OCI-LY1 (cell line): ENCODE data around the gene PANK3.

Source experiments
- H2AFZ ChIP-seq: fragments of 200-600 bp; sonication (generic), shearing (Covaris generic); 2 replicates; pipeline ENCODE4 v1.6.0; 2014; ENCODE audit warnings: antibody characterized with exemption, mild to moderate bottlenecking, low read length
- H3F3A ChIP-seq: fragments of 200-600 bp; sonication (generic), shearing (Covaris generic); 2 replicates; pipeline ENCODE4 v1.6.0; 2014; ENCODE audit warnings: mild to moderate bottlenecking, antibody characterized with exemption, low read length, moderate library complexity; ENCODE audit not compliant: insufficient read depth
- H3K27ac ChIP-seq: fragments of 200-600 bp; sonication (generic); 2 replicates; pipeline ENCODE4 v1.5.1; 2014; ENCODE audit warnings: low read length, mixed run types, mild to moderate bottlenecking, low read depth; ENCODE audit not compliant: poor library complexity, severe bottlenecking
- H3K27me3 ChIP-seq: fragments of 200-600 bp; sonication (generic); 2 replicates; pipeline ENCODE4 v1.6.0; 2014; ENCODE audit warnings: antibody characterized with exemption, mild to moderate bottlenecking, low read length, moderate library complexity; ENCODE audit not compliant: insufficient read depth
- H3K36me3 ChIP-seq: fragments of 200-600 bp; sonication (generic); 2 replicates; pipeline ENCODE4 v1.6.1; 2014; ENCODE audit warnings: mild to moderate bottlenecking, antibody characterized with exemption, low read length, moderate library complexity, mixed read lengths; ENCODE audit not compliant: insufficient read depth
- H3K4me1 ChIP-seq: fragments of 200-600 bp; sonication (generic); 2 replicates; pipeline ENCODE4 v1.5.1; 2014; ENCODE audit warnings: mild to moderate bottlenecking, low read length, moderate library complexity; ENCODE audit not compliant: insufficient read depth, severe bottlenecking
- H3K4me2 ChIP-seq: fragments of 200-600 bp; sonication (generic), shearing (Covaris generic); 2 replicates; pipeline ENCODE4 v1.6.1; 2014; ENCODE audit warnings: low read length
- H3K4me3 ChIP-seq: fragments of 200-600 bp; sonication (generic); 2 replicates; pipeline ENCODE4 v1.5.1; 2014; ENCODE audit warnings: low read length, low read depth, mild to moderate bottlenecking, mixed read lengths; ENCODE audit not compliant: poor library complexity, severe bottlenecking
- H3K79me2 ChIP-seq: fragments of 200-600 bp; shearing (Covaris generic); 2 replicates; pipeline ENCODE4 v1.6.1; 2016; ENCODE audit warnings: mixed run types, low read length, mixed read lengths; ENCODE audit not compliant: insufficient read depth
- H3K9ac ChIP-seq: fragments of 200-600 bp; sonication (generic), shearing (Covaris generic); 2 replicates; pipeline ENCODE4 v1.6.1; 2014; ENCODE audit warnings: mild to moderate bottlenecking, low read length, mixed read lengths
- H3K9me2 ChIP-seq: fragments of 200-600 bp; sonication (generic), shearing (Covaris generic); 2 replicates; pipeline ENCODE4 v1.6.1; 2014; ENCODE audit warnings: low read depth, mild to moderate bottlenecking, low read length, mixed read lengths
- H3K9me3 ChIP-seq: fragments of 200-600 bp; shearing (Covaris generic); 2 replicates; pipeline ENCODE4 v1.6.1; 2014; ENCODE audit warnings: low read length, mixed read lengths
- H4K20me1 ChIP-seq: fragments of 200-600 bp; sonication (generic), shearing (Covaris generic); 2 replicates; pipeline ENCODE4 v1.6.0; 2016; ENCODE audit warnings: mild to moderate bottlenecking, low read length; ENCODE audit not compliant: insufficient read depth
- EZH2 ChIP-seq: fragments of 200-600 bp; sonication (generic), shearing (Covaris generic); IDR thresholded peaks from 2 replicates; pipeline ENCODE4 v1.8.0; 2017; ENCODE audit warnings: borderline replicate concordance, mixed run types, mild to moderate bottlenecking, antibody characterized with exemption, low read length, moderate library complexity, mixed read lengths
- TF ChIP-seq, protein P1 (sequence below): fragments of 200-600 bp; sonication (generic), shearing (Covaris generic); IDR thresholded peaks from 2 replicates; pipeline ENCODE4 v1.5.1; 2017; ENCODE audit warnings: mild to moderate bottlenecking, antibody characterized with exemption, low read length, moderate library complexity, mixed read lengths

The PANK3 gene

GRCh38 chr5:168529374-168530234, 49.6 kb downstream of the PANK3 start:
- Histone ChIP-seq H3K27ac (no peak overlapping the region), H3K36me3 (no peaks in the 10 kb centered on the region), H3K9me3 (no peaks in the 10 kb centered on the region), H3K4me2 (no peak overlapping the region), H3K4me3 (no peak overlapping the region), H3K9me2 (no peaks in the 10 kb centered on the region), H3K79me2 (no peaks in the 10 kb centered on the region), H3K9ac (no peak overlapping the region), H3F3A (no peaks in the 10 kb centered on the region), H2AFZ (no peak overlapping the region), H3K27me3 (no peaks in the 10 kb centered on the region), H4K20me1 (no peaks in the 10 kb centered on the region), H3K4me1 (no peaks in the 10 kb centered on the region)
- TF ChIP-seq, protein P1, sequence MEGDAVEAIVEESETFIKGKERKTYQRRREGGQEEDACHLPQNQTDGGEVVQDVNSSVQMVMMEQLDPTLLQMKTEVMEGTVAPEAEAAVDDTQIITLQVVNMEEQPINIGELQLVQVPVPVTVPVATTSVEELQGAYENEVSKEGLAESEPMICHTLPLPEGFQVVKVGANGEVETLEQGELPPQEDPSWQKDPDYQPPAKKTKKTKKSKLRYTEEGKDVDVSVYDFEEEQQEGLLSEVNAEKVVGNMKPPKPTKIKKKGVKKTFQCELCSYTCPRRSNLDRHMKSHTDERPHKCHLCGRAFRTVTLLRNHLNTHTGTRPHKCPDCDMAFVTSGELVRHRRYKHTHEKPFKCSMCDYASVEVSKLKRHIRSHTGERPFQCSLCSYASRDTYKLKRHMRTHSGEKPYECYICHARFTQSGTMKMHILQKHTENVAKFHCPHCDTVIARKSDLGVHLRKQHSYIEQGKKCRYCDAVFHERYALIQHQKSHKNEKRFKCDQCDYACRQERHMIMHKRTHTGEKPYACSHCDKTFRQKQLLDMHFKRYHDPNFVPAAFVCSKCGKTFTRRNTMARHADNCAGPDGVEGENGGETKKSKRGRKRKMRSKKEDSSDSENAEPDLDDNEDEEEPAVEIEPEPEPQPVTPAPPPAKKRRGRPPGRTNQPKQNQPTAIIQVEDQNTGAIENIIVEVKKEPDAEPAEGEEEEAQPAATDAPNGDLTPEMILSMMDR: no peak
- no peak for TF ChIP-seq EZH2

DNA sequence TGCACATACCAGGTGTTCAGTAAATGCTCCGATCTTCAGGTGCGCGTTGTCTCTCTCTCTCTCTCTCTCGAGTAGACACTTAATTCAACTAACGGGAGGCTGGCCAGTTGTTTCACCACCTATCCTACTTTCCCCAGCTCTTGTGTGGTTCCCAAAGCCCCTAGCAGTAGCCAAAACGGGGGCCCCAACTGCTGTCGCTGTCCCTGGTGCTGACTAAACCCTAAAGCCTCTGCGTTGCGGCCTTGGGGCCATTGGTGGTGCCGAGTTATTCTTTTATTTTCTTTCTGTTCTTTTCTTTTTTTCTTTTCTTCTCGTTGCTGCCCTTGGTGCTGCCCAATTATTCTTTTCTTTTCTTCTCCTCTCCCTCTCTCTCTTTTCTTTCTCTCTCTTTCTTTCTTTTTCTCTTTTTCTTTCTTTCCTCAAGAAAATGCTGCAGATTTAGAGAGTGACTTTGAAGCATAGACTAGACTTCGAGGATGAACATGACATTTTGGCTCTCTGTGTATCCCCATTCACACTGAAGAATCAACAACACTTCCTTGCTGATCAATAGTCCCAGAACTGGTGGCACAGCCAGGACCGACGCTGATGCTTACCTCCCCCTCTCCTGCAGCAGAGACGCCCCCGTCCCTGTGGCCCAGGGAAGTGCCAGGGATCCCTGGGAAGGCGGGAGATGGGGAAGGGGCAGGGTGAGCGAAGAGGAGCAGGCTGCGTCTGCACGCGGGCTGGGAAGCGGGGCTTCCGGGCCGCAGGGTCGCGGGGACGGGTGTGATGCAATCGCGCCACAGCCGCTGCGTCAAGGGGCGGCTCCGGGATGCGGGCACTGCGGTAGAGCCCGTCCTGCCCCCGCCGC, 50.4 kb downstream of the PANK3 start, which contains the start of gene FBLL1:
Gene FBLL1, plus strand, starts transcription at position 785 of the 853 bp plus-strand sequence. CDS start 200 bp downstream, outside the sequence.
- Histone ChIP-seq H4K20me1 (no peaks in the 10 kb centered on the region), H3K4me3 (no peak within 1 kb of the TSS), H3K27ac (no peak within 1 kb of the TSS), H3K27me3 (no peaks in the 10 kb centered on the region), H3K9ac (no peak within 1 kb of the TSS), H2AFZ (no peak within 1 kb of the TSS), H3K4me1 (no peaks in the 10 kb centered on the region), H3F3A (no peaks in the 10 kb centered on the region), H3K79me2 (no peaks in the 10 kb centered on the region), H3K9me2 (no peaks in the 10 kb centered on the region), H3K4me2 (no peak within 1 kb of the TSS), H3K36me3 (no peaks in the 10 kb centered on the region), H3K9me3 (no peaks in the 10 kb centered on the region)
- no peak for TF ChIP-seq EZH2
- TF ChIP-seq, protein P1: no peak

GRCh38 chr5:168527756-168528295, 51.3 kb downstream of the PANK3 start:
- Histone ChIP-seq H3K27me3 (no peaks in the 10 kb centered on the region), H2AFZ (no peak overlapping the region), H3K4me2 (no peak overlapping the region), H3K79me2 (no peaks in the 10 kb centered on the region), H3F3A (no peaks in the 10 kb centered on the region), H3K9me2 (no peaks in the 10 kb centered on the region), H3K36me3 (no peaks in the 10 kb centered on the region), H3K4me1 (no peaks in the 10 kb centered on the region), H4K20me1 (no peaks in the 10 kb centered on the region), H3K9me3 (no peaks in the 10 kb centered on the region), H3K9ac (no peak overlapping the region), H3K27ac (no peak overlapping the region), H3K4me3 (no peak overlapping the region)
- no peak for TF ChIP-seq EZH2
- TF ChIP-seq, protein P1: no peak
